ENCODE results near the gene SOX6. TPM values are rescaled to one million over a fixed set of nuclear protein-coding genes. Genes with fewer than 3 reads are reported as not detected.
"Not testable (repeated sequence)": the region's sequence is repeated elsewhere in the genome, so short reads cannot be mapped to it uniquely, and the experiment has no call there.

SOX6 gene
- total RNA-seq, 1 donor from 2014 or later = 36.1 TPM

GRCh38 chr11:16154715-16155396 lies 201.5 kb downstream of the SOX6 start:
- peak; percentile 45 for DNase-seq (ENCODE audit: low spot score)

DNA sequence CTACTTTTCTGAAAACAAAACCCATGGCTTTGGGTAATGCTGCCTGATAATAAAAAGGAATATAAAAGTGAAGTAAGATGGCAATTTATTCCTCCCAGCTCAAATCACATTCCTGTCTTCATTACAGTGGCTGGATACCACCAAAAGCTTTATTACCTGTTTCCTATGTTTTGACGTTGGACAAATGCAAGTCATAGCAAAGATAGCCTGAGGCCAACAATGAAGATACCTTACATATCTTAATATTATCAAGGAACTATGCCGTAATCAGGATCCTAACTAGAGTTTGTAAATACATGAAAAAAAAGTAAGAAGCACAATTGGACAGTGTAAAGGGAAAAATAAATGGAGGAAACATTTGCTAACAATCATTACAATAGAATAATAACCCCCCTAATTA lies 202.4 kb downstream of the SOX6 start:
- DNase-seq (ENCODE audit: low spot score) = no peak

DNA sequence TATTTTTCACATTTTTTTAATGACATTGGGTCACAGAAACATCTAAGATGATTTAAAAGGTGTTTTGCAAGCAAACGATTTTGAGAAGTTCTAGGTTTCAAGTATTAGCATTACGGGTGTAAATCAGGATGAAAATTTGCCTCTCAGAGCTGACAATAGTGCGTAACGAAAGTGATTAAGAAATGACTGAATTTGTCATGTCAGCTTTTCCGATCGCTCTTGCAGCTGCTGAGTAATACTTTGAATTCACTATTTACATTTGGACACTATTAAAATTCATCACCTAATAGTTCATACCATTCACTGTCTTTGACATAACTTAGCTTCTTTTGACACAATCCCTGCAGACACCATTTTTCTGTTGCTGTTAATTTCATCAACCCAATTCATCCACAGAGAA lies 205.2 kb downstream of the SOX6 start:
- DNase-seq (ENCODE audit: low spot score) = no peak

DNA sequence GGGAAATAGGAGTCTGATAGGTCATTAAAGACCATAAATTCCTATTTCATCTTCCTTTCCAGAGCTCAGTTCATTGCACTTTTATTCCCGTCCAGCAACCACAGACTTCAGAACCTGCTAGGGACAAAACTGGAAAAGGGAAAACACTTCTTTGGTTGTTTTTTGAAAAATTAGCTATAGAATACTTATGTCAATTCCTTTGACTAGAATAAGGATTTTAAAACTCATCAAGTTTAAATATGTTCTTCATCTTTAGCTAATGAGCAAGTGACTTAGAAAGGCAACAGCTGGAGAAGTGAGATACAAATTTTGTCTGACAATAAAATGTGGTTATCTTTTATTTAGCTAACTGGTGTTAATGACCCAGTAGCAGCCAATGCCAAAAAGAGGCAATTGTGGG lies 206.9 kb downstream of the SOX6 start:
- DNase-seq (ENCODE audit: low spot score) = no peak

DNA sequence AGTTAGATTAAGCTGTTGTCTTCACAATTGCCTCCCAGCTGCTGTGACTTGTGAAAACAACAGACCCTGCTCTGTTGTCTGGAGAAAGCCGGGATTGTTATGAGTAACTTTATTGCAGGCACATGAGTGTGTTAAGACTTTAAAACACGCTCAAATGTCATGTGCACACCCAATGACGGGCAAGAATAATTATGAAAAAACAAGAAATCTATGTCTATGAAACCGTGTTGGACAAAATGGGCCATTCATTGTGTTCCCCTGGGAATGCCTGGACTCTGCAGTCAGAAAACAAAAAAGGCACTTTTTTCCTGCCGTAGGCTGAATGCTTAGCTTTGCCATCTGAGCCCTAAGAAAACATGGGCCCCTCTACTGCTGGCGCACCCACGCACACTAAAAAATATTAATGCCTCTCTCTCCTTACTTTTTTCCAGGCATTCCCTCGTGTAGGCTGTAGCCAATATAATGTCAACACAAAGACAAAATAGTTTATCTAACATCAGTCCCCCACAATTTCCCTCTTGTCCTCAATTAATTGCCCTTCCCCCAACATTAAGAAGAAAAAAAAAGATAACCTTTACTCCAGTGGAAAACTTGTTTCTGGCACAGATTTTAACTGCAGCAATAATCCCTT lies 207.9 kb downstream of the SOX6 start:
- DNase-seq (ENCODE audit: low spot score) = no peak

DNA sequence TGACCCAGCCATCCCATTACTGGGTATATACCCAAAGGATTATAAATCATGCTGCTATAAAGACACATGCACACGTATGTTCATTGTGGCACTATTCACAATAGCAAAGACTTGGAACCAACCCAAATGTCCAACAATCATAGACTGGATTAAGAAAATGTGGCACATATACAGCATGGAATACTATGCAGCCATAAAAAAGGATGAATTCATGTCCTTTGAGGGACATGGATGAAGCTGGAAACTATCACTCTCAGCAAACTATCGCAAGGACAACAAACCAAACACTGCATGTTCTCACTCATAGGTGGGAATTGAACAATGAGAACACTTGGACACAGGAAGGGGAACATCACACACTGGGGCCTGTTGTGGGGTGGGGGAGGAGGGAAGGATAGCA lies 209.4 kb downstream of the SOX6 start:
- not testable (repeated sequence) for DNase-seq (ENCODE audit: low spot score)

- DNase-seq (ENCODE audit: low spot score) = not testable (repeated sequence)
Observed at GRCh38 chr11:16141614-16142013, 214.7 kb downstream of the SOX6 start.

DNA sequence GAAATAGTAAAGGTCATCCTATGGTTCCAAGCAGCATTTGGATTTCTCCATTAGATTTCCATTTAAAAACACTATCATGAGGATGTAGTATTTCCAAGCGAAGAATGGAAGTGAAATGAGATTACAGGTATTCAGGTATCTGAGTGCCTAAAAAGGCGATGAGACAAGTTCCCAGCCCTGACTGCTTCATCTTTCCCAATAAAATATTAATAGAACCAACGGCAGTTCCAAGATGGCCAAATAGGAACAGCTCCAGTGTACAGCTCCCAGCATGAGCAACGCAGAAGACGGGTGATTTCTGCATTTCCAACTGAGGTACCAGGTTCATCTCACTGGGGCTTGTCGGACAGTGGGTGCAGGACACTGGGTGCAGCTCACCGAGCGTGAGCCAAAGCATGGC lies 215.2 kb downstream of the SOX6 start:
- DNase-seq (ENCODE audit: low spot score) = not testable (repeated sequence)

- no peak for DNase-seq (ENCODE audit: low spot score)
Observed at GRCh38 chr11:16136792-16137390, 219.5 kb downstream of the SOX6 start.

- no peak for DNase-seq (ENCODE audit: low spot score)
Observed at GRCh38 chr11:16133867-16134266, 222.5 kb downstream of the SOX6 start.

- no peak for DNase-seq (ENCODE audit: low spot score)
Observed at GRCh38 chr11:16127732-16128131, 228.6 kb downstream of the SOX6 start.

DNA sequence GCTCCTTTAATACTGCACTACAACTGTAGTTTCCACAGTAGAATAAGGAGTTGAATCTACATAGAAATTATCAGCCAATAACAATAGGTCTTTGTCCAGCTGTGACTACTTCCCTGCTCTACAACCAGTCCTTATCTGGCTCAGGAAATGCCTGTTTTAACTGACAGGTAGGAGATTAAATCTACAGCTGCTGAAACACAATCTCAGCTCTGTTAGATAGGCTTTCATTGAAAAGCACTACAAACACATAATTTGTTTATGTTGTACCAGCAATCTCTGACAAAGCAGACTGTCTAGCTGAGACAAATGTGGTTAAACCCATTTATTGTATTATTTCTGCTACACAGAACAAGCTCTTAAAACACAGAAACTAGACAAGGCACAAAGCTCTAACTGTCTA lies 230.0 kb downstream of the SOX6 start:
- no peak for DNase-seq (ENCODE audit: low spot score)

DNA sequence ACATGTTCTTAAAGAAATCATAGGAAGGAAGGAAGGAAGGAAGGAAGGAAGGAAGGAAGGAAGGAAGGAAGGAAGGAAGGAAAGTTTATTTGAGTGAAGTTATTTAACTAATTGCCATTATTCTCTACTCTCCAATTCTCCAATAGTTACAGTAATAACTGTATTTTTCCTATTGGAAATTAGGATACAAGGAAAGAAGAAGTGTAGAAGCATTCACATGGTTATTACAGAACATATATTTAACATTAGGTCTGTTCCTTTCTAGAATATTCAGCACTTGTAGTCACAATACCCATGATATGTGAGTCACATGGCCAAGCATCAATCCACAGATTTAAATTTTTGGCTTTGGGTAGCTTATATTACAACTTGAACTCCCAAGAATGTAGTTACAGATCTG lies 230.6 kb downstream of the SOX6 start:
- DNase-seq (ENCODE audit: low spot score) = no peak

DNA sequence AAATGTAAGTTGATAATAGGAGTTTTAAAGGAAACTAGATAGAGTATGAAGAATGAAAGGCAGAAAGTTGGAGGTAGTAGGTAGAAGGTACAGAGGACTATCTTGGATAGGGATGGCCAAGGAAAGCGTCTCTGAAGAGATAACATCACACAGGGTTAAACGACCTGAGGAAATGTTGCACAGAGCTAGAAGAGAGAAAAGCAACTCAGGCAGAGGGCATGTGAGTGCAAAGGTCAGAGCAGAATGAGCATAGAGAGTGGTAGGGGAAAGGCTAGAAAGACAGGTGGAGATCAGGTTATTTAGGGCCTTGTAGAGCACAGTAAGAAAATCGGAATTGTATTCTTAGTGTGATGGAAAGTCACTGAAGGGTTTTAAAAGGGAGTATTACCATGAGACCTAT lies 232.0 kb downstream of the SOX6 start:
- no peak for DNase-seq (ENCODE audit: low spot score)

DNA sequence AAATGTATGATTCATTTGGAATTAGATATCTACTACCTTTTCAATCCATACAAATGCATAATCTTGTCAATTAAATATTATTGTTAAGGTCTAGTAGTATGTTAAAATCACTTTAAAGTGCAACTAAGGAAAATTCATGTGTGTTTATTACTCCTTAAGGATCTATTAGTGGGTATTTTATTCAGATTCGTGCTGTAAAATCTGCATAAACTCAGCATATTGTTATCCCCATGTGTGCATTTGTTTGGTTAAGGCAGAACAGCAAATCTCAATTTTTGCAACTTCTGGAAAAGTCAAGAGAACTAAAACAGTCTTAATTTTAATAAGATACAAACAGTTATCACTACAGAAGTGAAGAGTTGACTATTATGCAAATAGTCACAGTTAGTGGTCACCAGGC lies 234.5 kb downstream of the SOX6 start:
- no peak for DNase-seq (ENCODE audit: low spot score)

GRCh38 chr11:16120008-16120407 lies 236.3 kb downstream of the SOX6 start:
- DNase-seq (ENCODE audit: low spot score) = no peak

- DNase-seq (ENCODE audit: low spot score) = no peak
Observed at GRCh38 chr11:16117989-16118756, 238.2 kb downstream of the SOX6 start.

GRCh38 chr11:16114978-16115871 lies 241.1 kb downstream of the SOX6 start:
- DNase-seq (ENCODE audit: low spot score) = no peak

DNA sequence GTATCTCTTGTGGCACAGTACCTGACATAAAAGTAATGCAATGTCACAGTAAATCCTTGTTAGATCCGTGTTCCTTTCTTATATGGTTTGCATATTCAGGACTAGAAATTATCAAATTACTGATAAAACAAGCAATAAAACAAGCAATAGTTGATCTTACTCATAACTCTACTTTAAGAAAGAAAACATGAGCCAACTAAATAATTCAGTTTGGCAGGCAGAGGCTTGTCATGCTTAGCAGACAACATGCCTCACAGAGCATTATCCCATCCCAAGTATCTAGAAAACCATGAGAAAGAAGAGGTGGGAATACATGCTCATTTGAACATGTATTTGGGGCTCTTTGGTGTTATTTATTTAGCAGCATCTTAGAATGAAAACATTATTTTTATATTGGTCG lies 241.9 kb downstream of the SOX6 start:
- DNase-seq (ENCODE audit: low spot score) = no peak

DNA sequence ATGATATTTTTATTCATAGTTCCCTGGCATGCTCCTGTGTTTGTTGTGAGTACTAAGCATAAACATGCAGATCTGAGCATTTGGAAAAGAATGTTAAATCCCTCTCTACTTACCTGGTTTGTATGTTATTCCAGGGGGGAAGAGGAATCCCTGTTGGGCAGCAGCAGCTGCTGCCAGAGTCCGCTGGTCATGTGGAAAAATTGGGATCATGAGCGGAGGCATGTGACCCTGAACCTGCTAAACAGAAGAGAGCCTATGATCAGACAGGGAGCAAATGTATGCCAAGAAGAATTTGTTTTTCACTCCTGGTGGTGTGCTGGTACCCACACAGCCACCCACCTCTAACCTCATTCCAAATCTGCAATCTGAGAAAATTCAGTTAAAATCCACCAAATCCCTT lies 244.7 kb downstream of the SOX6 start:
- no peak for DNase-seq (ENCODE audit: low spot score)

DNA sequence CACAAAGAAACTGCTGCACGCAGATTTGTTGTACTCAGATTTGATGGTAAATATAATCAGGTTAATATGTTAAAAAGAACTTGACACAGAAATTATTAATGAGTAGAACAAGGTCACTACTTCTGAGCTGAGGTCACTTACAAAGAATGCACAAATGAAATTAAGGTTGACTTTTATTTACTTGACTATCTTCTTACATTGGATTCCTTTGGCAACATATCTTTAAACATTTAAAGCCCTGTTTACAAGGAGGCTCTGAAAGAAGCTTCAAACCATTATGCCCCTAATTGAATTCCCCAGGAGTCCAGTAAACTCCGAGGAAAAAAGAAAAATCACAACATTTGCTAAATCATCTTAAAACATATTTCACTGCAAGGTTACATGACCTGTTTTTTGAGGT lies 245.5 kb downstream of the SOX6 start:
- DNase-seq (ENCODE audit: low spot score) = no peak

Data from mucosa of gallbladder (tissue), 1 donor.